Renal cortical epithelial cell (primary cell): ENCODE data around the gene MTERF4. TPM values are rescaled to one million over a fixed set of nuclear protein-coding genes. Genes with fewer than 3 reads are reported as not detected.

Experiments
- DNase-seq: peaks from one replicate; pipeline ENCODE4 v3.0.0-alpha.2; 2011; ENCODE audit warnings: low read depth
- total RNA-seq: library from RNA; depleted of rRNA; stranded (reverse); fragments of >200 nt; gene quantifications from 2 replicates; pipeline ENCODE4 v1.2.3, GENCODE V29; 2014

Gene MTERF4
- total RNA-seq, 1 donor from 2014 or later: 44.8 TPM

- DNase-seq: no peak
Measured at GRCh38 chr2:241134711-241135110, 32.6 kb upstream of the MTERF4 start.

- DNase-seq: no peak
Measured at GRCh38 chr2:241133436-241133820, 31.3 kb upstream of the MTERF4 start.

DNA sequence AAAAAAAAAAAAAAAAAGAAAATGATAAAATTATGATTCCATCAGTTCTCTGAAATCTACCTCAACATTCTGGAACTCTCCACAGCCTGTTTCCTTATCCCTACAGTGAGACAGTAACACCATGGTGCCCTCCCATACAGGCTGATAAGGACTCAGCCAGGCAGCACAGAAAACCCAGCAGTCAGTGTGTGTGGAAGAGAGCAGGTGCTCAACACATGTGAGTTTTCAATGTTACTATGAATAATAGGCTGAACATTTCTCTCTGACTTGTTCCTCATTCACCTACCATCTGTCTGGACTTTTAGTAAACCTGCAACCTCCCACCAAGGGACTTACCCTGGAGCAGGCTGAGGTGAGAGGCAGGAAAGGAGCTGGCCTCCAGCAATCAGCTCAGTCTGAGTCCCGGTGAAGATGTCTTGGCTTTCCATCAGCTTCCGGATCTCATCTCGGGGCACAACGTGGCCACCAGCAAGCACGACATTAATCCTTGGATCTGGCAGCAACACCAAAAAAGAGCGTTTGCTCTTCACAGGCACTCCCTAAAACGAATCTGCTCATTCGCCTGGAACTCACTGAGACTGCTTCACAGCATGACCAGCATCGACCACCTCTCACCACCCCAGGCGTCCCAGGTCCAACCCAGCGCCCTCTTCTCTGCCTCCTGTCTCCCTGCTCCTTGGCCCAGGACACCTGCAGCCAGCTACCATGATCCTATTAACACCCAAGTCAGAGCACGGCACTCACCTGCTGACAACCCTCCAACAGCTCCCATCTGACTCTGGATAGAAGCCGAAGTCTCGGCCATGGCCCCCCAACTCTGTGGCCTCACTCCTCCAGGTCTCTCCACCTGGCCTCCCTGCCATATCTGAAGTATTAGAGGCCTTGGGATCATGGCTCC is 30.7 kb upstream of the MTERF4 start:
- DNase-seq: no peak

- DNase-seq: no peak
Measured at GRCh38 chr2:241131531-241131930, 29.4 kb upstream of the MTERF4 start.

- DNase-seq: no peak
Measured at GRCh38 chr2:241130316-241130715, 28.2 kb upstream of the MTERF4 start.

DNA sequence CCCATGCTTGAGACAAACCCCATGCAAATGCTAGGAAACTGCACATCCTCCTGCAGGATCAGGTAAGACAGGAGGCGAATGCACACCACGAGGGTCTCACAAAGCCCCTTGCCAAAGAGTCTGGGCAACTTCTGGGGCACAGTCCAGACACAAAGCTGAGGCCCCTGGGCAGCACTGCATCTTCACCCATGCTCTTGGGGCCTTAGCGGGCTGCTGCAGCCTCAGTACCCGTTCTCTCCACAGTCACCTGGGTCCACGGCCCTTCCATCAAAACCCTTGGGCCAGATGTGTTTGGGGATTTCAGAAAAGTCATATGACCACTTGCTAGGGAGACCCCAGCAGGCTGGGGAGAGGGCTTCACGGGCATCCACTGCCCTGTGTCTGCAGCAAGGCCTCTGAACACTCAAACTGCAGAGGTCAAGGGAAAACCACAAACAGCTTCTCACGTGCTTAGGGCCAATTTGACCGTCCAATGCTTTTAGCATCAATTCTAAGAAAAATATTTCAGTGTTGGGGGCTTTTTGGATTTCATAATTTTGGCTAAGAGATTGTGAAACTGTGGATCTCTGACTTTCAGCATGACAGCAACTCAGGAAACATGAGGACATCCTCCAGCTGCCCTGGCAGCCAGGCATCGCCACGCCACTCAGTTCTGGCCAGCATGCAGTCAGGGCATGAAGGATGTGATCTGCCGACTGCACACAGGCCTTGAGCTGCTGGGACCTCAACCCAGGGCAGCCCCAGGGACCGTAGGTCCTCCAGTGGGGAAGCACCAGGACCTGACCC is 27.2 kb upstream of the MTERF4 start:
- DNase-seq: no peak

DNA sequence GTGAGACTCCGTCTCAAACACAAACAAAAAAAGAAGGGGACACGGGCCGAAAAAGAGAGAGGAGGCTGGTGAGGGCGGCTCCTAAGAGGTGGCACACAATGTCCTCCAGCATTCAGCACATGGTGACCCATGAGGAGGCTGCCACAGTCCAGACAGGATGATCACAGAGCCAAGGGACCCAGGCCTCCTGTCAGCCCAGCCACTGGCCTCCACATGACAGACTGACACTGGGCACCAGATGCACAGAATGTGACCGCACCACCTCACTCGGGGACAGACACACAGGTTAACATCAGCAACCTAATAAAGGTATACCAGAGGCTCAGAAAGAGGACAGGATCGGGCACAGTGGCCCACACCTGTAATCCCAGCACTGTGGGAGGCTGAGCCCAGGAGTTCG is 26.2 kb upstream of the MTERF4 start:
- no peak for DNase-seq

- no peak for DNase-seq
Measured at GRCh38 chr2:241126771-241127202, 24.7 kb upstream of the MTERF4 start.

DNA sequence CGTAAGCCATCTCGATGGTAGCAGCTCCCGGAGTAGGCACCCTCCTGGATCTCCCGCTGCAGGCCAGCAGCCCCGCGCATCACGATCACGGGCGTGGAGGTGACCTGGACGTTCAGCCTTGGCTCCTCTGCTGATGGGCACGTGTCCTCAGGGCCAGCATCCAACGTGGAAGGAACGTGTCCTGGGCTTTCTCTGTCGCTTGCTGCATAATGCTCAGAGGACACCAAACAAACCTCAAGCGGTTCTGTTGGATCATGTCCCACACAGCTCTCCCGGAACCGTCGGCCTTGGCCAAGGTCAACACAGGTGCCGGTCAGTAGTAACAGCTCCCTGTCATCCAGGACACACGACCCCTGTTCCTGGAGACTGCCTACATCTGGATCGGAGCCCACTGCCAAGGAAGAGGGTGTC is 24.1 kb upstream of the MTERF4 start:
- no peak for DNase-seq

GRCh38 chr2:241125626-241126025 is 23.5 kb upstream of the MTERF4 start:
- DNase-seq: no peak

DNA sequence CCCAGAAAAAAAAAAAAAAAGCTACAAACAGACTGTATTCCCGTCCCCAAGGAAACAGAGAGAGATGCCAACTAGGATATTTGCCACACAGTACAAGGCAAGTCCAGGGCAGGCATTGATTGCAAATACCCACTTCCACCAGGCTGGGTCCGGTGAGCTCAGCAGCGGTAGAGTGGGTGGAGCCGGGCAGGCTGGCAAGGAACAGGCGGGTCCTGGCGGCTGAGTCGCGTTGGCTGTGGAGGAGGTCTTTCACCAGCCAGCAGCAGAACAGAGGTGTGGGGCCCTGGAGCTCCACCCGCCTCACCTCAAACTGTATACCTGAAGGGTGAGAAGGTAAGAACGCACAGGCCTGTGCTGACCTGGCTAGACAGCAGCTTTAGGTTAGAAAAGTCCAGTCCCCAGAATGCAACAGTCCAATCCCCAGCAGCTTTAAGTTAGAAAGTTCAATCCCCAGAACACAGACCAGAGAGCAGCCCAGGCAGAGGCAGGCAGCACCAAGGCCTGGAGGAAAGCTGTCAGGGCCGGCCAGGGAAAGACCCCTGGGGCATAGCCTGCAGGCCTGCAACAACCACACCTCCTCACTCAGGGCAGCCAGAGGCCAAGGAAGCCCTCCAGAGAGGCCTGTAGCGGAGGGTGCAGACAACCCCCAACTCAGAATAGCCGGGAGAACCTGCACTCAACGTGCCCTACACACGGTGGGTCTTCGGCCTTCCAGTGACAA is 21.9 kb upstream of the MTERF4 start:
- DNase-seq: no peak

GRCh38 chr2:241122376-241123002 is 20.4 kb upstream of the MTERF4 start:
- no peak for DNase-seq

GRCh38 chr2:241121008-241121407 is 18.9 kb upstream of the MTERF4 start:
- DNase-seq: no peak

DNA sequence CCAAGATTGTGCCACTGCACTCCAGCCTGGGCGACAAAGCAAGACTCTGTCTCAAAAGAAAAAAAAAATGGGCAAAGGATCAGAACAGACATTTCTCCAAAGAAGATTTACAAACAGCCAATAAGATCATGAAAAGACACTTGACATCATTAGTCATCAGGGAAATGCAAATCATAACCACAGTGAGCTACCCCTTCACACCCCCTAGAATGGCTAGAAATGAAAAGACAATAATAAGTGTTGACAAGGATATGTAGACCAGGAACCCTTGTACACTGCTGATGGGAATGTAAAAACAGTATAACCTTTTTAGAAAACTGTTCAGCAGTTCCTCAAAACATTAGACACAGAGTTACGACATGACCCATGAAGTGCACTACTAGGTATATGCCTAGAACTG is 18.4 kb upstream of the MTERF4 start:
- DNase-seq: no peak

DNA sequence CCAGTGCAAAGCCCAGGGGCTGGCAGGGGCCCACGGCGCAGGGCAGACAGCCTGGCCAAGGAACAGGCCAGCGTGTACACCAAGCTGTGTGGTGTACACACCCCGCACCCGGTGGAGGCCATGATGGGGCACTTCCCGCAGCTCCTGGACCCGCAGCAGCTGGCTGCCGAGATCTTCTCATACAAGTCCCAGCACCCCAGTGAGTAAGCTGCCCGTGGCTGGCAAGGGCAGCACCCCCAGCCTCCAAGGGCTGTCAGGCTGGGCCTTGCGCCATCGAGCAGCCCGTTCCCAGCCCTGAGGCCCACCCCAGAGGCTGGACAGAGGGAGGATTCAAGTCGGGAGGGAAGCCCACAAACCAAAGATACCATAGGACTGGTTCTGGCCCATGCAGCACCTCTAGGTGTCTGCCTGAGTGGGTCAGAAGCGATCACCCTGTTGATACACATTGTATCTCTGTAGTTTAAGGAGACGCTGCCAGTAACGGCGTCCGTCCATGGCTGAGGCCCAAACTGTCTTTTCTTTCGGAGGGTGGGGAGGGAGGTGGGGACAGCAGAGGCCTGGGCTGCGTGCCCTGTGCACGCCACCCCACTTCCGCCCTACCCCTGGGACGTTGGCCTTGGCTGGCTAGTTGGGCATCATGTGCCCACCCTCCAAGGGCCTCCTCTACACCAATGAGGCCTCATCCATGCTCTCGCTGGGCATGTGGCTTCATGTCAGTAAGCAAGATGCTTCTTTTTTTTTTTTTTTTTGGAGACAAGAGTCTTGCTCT is 16.8 kb upstream of the MTERF4 start:
- no peak for DNase-seq

DNA sequence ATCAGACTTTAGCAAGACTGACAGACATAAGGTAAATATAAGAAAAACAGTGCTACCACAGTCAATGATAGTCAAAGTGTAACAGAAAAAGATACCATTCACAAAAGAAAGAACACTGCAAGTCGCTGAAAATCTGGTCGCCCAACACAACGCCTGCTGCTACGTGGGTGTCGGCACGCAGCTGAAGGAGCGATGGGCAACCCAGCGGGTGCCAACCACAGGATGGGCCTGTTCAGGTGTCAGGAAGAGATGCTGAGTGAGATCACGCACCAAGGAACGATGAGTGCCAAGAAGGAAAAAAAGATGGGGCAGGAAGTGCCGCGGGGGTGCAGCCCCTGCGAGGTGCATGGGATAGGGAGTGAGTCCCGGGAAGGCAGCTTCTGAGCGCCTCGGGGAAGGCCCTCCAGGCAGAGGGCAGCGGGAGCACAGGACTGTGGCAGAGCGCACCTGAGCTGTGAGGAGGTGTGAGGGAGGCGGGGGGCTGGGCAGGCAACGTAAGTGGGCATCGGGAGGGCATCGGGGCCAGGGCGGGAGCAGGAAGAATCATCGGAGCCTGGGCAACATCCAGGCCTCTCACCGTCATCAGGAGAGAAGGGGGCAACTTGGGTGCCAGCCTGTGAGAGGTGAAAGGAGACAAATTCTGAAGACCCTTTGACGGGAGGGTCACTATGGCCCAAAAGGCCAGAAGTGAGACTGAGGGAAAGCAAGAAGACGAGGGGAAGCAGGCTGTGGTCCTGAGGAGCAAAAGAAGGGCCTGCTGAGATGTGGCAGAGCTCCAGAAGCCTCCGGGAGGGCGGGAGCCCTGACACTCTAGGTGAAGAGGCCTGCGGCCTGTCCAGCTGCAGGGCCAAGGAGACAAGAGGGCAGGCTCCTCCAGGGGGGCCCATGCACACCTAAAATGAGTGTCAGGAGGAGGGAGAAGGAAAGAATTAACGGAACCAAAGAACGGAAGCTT is 14.8 kb upstream of the MTERF4 start:
- DNase-seq: no peak

GRCh38 chr2:241115361-241115760 is 13.3 kb upstream of the MTERF4 start:
- DNase-seq: no peak

DNA sequence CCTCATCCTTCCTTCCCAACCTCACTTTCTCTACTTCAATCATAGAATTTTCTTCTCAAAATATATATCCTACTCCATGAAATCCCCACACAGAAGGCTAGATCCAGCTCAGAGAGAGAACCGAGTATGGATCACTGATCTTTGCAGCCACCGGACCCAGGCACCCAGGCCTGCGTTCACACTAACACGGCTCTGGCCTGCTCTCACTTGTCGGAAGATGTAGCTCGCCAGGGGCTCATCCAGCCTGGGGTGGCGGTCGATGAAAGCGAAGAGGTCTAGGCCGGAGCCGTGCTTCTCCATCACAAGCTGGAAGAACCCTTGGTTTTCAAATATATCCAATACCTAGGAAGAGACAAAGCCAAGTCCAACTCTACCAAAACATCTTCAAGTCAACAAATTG is 12.7 kb upstream of the MTERF4 start:
- no peak for DNase-seq

DNA sequence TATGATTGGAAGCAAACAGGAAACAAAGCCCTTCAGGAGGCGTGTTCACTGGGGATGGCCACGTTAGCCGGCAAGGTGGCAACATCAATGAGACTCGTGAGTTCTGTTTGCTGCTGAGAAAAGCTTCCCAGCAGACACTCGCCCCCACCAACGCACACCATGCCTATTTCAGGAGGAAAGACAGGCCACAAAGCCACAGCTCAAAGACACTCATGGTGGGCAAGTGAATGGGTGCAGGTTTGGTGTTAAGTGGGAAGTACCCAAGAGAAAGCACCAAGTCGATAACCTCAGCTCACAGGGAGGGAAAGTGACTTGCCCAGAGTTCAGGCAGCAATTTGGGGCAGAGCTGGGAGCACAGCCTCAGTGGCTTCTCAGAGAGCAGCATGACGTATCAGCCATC is 10.5 kb upstream of the MTERF4 start:
- DNase-seq: no peak

DNA sequence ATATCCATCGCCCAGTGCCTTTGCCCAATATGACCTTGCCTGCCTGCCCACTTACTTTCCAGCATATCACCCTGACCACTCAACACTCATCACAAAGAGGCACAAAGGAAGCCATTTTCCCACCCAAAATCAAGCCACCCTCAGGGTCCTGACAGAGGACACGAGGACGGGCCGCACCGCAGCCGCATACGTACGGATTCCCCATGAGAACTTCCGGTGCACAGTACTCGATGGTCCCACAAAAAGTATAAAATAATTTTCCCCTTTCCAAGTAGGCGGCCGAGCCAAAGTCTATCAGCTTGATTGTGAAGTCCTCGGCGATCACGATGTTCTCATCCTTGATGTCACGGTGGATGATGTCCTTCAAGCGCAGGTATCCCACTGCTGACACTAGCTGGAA is 10.0 kb upstream of the MTERF4 start:
- DNase-seq: no peak
